ENCODE measurements around the gene PAPPA2.

- TF ChIP-seq CTCF (IDR thresholded peaks at IDR 0.05) (no peak), POLR2A (IDR thresholded peaks at IDR 0.05) (no peak)
Measured at GRCh38 chr1:176800978-176801513, 338.1 kb downstream of the PAPPA2 start.

Measured in lower leg skin (tissue), 3 donors.